ENCODE results near the gene FXN.
"Not testable (repeated sequence)": the region's sequence is repeated elsewhere in the genome, so short reads cannot be mapped to it uniquely, and the experiment has no call there.

FXN gene

GRCh38 chr9:69071059-69071458 is 35.5 kb downstream of the FXN start:
- DNase-seq, result no peak

GRCh38 chr9:69073103-69073502 is 37.6 kb downstream of the FXN start:
- no peak for DNase-seq

DNA sequence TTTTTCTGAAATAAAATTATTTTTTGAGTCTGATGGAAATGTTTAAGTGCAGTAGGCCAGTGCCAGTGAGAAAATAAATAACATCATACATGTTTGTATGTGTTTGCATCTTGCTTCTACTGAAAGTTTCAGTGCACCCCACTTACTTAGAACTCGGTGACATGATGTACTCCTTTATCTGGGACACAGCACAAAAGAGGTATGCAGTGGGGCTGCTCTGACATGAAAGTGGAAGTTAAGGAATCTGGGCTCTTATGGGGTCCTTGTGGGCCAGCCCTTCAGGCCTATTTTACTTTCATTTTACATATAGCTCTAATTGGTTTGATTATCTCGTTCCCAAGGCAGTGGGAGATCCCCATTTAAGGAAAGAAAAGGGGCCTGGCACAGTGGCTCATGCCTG is 39.2 kb downstream of the FXN start:
- DNase-seq, result no peak

DNA sequence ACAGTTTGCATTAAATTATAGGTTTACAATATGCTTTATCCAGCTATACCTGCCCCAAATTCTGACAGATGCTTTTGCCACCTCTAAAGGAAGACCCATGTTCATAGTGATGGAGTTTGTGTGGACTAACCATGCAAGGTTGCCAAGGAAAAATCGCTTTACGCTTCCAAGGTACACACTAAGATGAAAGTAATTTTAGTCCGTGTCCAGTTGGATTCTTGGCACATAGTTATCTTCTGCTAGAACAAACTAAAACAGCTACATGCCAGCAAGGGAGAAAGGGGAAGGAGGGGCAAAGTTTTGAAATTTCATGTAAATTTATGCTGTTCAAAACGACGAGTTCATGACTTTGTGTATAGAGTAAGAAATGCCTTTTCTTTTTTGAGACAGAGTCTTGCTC is 41.0 kb downstream of the FXN start:
- DNase-seq, result no peak

- no peak for DNase-seq
Measured at GRCh38 chr9:69078069-69078468, 42.5 kb downstream of the FXN start.

DNA sequence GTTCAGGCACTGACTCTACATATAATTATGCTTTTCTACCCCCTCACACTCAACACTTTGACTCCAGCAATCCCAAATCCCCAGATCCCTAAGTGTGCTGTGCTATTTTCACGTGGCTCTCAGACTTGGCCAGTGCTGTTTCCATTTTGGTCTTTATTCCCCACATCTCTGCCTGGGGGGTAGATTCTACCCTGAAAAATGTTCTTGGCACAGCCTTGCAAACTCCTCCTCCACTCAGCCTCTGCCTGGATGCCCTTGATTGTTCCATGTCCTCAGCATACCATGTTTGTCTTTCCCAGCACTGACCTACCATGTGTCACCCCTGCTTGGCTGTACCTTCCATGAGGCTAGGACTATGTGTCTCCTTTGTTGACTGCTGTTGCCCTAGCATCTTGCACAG is 43.0 kb downstream of the FXN start:
- DNase-seq, result no peak

DNA sequence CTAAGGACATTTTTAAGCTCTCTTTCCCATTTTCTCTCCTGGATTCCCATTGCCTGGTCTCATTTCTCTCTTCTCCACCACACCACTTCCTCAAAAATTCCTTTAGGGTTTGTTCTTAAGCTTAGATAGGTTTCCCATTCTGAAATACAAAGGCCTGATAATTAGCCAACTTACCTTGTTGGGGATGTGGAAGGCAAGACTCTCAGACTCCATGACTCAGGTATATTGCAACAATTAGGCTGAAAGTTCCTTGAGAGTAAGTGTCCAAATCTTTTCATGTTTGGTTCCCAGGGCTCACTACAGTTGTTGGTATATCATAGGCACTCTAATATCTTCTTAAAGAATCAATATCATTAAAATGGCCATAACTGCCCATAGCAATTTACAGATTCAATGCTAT is 43.6 kb downstream of the FXN start:
- no peak for DNase-seq

- no peak for DNase-seq
Measured at GRCh38 chr9:69081261-69081660, 45.7 kb downstream of the FXN start.

DNA sequence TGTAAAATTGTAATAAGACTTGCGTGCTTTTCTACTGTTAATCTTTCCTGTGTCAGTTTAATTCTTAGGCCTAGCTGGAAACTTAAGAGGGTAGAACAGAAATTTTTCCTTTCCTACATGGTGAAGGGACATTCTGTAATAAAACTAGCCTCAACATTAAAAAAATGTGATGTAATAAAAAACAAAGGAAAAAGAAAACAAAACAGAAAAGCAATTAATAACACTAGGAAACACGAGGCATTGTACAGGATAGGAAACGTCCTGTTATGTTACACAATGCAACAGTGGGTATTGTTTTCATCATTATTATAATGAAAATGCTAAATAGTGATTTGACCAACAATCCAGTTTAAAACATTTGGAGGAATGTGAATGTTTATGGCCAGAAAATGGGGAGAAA is 47.8 kb downstream of the FXN start:
- DNase-seq, result no peak

DNA sequence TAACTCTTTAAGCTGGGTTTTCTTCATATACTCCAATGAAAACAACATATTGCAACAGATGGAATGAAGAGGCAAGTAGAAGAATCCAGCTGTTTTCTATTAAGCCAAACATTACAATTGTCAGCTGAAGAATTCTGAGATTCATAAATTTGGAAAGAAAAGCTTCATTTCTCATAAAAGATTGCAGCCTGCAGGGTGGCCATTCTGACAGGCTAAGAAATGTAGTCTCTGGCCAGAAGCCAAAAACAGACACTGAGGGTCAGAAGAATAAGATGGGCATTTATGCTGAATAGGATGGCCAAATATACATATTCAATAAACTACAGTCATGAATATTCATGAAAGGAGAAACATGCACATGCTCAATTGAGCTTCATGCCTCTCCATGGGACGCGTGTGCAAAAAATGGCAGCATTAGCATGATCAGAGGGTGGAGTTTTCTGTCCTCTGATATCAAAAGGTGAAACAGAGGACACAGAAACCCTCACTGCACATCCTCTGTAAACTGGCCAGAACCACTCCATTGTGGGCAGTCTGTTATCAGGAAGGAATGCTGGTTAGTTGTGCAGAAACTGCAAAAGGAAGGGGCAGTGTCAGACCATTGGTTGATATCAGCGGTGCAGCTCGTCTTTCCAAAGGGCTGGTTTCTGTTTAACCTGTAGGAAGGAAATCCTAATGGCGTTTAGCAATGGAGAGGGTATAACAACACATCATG is 50.2 kb downstream of the FXN start:
- no peak for DNase-seq

GRCh38 chr9:69086312-69086711 is 50.8 kb downstream of the FXN start:
- no peak for DNase-seq

- DNase-seq, result no peak
Measured at GRCh38 chr9:69086769-69087168, 51.2 kb downstream of the FXN start.

DNA sequence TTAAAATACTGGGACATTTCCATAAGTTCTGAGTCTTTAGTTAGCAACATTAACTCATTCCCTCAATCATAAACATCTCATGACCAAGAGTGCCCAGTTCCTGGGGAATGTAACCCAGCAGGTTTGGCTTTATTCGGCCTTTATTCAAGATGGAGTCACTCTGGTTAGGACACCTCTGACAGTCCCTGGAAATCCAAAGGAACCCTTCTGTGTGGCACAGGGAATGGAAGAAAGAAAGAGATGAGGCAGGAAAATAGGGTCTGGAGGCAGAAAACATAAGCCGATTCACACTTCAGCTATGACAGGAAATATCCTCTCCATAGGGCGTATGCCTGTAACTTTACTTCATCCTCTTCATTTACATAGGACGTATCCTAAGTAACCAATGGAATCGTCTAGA is 53.5 kb downstream of the FXN start:
- DNase-seq, result no peak

DNA sequence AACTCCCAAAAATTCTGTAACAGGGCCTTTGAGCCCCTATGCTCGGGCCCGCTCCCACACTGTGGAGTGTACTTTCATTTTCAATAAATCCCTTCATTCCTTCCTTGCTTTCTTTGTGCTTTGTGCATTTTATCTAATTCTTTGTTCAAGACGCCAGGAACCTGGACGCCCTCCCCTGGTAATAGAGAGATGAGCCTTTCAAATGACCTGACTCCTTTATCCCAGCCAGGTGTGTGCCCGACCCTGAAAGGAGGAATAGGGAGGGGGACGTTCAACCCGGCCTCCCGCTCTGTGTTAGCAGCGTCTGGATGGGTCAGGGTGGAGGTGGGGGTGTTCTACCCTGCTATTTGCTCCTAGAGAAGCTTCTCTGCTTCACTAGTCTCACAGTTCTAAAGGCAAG is 53.9 kb downstream of the FXN start:
- no peak for DNase-seq

GRCh38 chr9:69090140-69090750 is 54.7 kb downstream of the FXN start:
- DNase-seq, result no peak

- no peak for DNase-seq
Measured at GRCh38 chr9:69090946-69091345, 55.4 kb downstream of the FXN start.

DNA sequence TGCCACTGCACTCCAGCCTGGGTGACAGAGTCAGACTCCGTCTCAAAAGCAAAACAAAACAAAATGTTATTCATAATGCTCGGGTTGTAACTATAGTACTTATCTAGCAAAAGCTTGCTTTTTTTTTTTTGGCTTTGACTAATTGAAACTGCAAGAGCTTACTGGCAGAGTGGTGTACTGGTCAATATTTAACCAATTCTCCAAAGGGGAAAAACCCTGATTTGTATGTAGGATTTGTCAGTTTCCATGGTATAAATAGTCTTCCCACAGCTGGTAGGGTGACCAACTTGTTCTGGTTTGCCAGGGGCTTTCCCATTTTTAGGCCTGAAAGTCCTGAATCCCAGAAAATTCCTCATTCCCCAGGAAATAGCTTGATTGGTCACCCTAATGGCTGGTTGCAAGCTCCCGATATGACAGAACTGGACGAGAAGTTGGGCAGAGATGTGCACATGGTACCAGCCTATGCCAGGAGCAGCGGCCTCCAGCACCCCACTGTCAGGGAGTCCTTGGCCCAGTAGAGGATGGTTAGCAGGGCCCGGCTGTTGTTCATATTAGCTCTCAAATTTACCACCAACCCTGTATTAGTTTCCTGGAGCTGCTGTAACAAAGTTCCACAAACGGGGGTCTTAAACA is 58.0 kb downstream of the FXN start:
- no peak for DNase-seq

DNA sequence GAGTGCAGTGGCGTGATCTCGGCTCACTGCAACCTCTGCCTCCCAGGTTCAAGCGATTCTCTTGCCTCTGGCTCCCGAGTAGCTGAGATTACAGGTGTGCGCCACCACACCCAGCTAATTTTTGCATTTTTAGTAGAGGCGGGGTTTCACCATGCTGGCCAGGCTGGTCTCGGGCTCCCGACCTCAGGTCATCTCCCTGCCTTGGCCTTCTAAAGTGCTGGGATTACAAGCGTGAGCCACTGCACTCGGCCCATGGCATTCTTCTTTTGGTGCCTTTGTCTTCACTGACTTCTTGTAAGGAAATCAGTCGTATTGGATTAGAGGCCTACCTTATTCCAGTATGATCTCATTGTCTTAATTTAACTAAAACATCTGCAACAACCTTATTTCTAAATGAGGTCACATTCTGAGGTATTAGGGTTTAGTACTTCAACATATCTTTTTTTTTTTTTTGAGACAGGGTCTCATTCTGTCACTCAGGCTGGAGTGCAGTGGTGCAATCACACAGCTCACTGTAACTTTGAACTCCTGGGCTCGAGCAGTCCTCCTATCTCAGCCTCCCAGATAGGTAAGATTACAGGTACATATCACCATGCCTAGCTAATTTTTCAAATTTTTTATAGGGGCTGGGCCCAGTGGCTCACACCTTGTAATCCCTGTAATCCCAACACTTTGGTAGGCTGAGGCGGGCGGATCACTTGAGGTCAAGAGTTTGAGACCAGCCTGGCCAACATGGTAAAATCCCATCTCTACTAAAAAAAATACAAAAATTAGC is 59.0 kb downstream of the FXN start:
- not testable (repeated sequence) for DNase-seq

DNA sequence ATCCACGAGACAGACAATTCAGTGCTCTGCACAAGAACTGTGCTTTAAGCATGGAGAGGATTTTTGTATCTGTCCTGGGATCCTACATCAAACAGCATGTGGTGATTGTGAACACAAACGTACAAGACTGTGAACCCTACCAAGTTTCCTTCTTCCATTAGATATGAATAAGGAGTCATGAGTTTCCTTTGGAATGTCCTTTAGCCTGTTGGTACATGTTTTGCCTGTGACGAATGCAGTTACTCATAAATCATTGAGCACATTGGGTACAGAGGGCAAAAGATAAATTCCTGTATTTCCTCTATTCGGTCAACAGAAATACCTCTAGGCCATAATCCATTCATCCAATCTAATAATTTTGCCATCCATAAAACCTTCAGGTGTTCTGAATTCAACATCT is 61.5 kb downstream of the FXN start:
- no peak for DNase-seq

DNA sequence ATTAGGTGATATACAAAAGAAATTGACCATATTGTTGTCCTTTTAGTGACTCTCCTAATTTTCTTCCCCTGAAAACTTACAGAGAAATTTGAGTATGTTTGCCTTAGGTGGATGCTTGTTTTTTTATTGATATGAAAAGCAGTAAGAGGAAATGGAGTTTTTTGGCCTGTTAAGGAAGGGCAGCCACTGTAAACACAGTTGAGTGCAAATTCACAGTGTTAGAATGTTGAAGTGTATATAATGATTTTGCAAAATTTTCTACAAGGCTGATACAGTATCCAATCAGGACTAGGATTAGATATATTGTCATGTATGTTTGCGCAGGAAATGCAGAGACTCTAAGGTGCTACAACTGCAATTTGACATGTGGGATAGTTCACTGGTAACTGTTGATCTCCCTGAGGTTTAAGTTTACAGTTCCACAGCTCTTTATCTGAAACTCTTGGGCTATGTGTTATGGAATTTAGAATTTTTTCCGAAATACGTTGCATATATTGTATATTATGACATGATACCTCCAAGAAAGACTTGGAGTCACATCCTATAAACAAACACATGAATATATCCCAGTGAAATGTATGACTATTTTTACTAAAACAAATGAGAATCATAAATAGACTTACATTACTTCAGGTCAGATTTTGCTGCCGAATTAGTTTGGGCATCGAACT is 62.5 kb downstream of the FXN start:
- DNase-seq, result no peak

DNA sequence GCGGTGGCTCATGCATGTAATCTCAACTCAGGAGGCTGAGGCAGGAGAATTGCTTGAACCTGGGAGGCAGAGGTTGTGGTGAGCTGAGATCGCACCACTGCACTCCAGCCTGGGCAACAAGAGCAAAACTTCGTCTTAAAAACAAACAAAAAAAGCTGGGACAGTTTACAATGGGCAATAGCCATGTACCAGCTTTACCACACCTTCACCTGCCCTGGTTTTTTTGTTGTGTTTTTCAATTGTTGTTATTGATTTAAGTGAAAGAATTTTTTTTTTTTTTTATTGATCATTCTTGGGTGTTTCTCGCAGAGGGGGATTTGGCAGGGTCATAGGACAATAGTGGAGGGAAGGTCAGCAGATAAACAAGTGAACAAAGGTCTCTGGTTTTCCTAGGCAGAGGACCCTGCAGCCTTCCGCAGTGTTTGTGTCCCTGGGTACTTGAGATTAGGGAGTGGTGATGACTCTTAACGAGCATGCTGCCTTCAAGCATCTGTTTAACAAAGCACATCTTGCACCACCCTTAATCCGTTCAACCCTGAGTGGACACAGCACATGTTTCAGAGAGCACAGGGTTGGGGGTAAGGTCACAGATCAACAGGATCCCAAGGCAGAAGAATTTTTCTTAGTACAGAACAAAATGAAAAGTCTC is 67.9 kb downstream of the FXN start:
- DNase-seq, result not testable (repeated sequence)

DNA sequence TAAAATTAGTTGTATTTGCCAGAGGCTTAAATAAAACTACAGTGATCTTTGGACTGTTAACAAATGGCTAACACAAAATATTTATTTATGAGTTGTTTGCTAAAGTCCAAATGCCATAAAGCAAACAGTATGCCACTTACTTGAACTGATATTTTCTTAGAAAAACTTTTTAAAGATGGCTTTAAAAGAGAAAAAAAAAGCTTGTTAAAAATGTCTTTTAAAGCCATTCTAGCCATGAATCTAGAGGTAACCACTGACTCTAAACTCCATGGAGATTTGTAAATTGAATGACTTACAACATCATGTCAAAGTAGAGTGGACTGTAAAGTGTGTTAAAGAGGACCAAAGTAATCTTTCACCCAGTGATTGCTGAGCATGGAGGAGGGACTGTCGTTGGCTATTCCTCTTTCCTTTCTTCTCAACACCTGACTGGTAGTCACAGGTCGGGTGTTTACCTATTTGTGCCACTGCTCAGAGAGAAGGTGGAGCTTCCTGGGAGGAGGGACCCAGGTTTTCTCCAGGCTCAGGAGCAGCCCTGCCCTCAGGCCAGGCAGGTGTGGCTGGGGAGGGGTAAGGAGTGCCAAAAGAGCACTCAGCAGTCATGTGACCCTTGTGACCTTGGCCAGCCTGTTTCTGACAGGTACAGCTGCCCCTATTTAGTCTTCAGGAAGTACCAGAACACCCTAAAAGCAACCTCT is 69.4 kb downstream of the FXN start:
- no peak for DNase-seq
